Stimulated activated CD4-positive, alpha-beta T cell treated with anti-CD3 and anti-CD28 coated beads, Interleukin-4, amount 100 ng/mL, for 48 hours (primary cell): Measurements from ENCODE around the gene CTBP1.

Experiments used
- DNase-seq, 2 donors: peaks; one replicate each; pipeline ENCODE4 v3.0.0-alpha.2; 2020; ENCODE audit warnings: low read depth in 2 of 2

The CTBP1 gene

GRCh38 chr4:1175635-1176229 is 73.2 kb downstream of the CTBP1 start:
- DNase-seq = no peak

DNA sequence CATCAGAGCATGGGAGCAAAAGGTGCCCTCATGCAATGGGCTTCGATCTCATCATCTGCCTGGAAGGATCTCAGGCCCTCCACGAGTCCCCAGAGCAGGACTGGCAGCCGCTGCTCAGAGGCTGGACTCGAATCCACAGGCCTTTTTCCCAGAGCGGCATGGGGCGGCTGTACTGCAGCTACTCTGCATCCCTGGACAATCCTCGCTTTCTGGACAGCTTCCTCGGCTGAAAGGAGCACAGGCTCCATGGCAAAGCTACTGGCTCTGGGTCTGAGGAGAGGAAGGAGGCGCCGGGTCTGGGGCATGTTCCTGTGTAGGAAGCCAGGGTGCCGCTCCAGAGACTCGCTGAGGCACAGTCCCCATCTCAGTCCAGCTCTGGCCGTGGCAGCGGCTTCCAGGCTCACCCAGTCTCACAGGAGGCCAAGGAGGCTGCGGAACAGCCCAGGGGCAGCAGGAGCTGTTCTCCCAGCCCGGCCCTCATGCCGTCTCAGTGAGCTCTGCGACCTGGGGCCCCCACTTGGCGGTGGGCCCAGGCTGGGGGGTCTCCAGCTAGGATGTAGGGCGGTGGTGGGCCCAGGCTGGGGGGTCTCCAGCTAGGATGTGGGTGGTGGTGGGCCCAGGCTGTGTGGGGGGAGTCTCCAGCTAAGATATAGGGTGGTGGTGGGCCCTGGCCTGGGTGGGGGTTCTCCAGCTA is 73.8 kb downstream of the CTBP1 start:
- no peak for DNase-seq

GRCh38 chr4:1172971-1173757 is 75.8 kb downstream of the CTBP1 start:
- DNase-seq = no peak

- DNase-seq = no peak
Measured at GRCh38 chr4:1172228-1172851, 76.6 kb downstream of the CTBP1 start, which contains the start of gene SPON2. Gene SPON2, minus strand, starts transcription at chr4:1172583.

DNA sequence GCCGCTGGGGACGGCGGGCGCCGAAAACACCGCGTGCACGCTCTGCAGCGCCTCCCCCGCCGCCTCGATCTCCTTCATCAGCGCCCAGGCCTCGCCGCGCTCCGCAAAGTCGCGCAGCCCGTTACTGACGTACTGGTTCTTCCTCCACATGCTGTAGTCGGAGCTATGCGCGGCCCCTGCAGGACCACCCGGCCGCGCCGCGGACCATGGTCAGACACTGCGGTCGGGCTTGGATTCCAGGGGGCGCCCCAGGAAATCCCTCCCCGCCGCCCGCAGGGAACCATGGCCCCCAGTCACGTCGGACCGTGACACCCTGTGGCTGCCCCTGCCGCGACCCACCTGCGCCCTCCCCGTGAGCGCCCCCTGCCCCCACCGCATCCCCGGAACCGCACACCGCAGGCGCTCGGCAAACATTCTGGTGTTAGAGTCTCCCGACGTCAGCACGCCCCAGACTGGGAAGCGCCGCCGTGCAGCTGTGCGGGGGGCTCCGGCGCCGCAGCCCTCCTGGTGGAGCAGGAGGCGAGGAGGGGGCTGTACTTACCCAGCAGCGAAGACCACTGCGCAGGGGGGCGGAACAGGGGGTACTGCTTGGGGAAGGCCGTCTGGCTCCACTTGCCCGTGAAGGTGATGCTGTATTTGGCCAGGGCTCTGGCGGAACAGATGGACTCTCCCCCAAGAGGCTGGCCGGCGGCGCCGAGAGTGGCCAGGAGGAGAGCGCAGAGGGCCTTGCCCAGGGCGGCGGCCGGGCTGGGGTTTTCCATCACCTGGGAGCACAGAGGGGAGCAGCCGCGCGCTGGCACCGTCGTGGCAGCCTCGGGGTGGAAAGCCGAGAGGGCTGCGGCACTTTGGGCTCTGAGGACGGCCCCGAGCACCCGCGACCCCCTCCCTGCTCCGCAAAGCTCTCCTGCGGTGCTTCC is 77.4 kb downstream of the CTBP1 start:
- DNase-seq = peak; percentile 42 to 51

DNA sequence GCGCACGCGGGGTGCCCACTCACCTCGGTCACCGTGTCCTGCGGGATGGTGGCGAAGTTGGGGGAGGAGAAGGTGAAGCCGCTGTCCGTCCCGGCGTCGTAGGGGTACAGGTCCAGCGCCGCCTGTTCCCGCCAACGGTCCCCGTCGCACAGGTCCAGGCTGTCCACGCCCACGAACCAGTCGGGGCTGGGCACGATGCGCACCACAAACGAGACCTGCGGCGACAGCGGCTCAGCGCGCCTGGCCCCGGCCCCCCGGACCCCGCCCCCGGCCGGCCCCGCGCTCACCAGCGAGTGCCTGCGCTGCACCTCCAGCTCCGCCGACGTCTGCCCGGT is 78.0 kb downstream of the CTBP1 start:
- DNase-seq = no peak

DNA sequence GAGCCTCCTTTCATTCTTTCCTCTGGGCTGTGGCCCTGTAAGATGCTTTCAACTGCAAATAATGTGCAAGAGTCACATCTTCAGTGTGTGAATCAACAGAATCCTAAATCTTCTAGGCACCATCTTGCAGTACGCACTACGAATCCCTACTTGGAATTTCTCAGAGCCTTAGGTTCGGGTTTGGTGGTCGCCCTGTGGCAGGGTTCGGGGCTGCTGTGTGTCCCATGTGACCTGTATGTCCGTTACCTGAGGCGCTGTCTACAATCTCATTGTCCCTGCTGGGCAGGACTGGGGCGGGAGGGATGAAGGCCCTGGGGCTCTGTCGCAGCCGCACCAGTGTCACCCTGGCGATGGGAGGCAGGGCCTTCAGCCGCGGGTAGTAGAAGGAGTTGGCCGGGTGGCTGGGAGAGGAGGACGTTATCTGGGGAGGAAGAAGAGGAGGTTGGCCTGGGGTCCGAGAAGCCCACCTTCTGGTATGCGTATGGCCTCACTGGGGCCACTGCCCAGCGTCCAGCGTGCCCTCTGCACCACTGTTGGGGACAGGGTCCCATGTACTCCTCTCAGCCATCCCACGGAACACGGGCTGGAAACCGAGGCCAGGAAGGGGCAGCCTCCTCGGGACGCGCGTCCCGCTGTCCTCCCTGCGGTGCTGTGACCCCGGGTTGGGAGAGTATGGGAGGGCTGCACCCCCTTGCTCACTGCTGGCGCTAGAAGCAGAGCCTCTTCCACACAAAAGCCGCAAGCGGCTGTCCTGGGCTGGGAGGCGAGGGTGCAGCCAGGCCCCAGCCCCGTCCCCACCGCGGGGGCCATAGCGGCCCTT is 78.6 kb downstream of the CTBP1 start:
- no peak for DNase-seq

DNA sequence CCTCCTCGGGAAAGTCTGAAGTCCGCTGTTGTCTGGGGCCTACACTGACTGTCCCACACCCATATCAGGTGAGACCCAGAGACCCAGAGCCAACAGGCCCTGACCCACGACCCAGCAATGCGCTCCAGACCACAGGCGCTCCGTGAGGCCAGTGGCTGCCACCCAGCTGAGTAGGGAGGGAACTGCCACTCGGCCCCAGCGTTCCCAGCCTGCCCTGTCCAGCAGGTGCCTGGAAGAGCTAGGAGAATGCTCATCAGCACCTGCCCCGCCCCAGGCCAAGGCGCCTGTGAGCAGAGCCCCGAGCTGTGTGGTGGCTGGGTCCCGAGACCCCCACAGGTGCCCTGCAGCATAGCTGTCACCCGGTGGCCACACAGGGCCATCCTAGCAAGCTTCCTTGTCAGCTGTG is 79.2 kb downstream of the CTBP1 start:
- no peak for DNase-seq

- DNase-seq = no peak
Measured at GRCh38 chr4:1169171-1169671, 79.7 kb downstream of the CTBP1 start.

GRCh38 chr4:1168191-1169101 is 80.5 kb downstream of the CTBP1 start:
- DNase-seq = no peak

GRCh38 chr4:1167244-1167949 is 81.5 kb downstream of the CTBP1 start:
- peak; percentile 81 to 89 for DNase-seq

DNA sequence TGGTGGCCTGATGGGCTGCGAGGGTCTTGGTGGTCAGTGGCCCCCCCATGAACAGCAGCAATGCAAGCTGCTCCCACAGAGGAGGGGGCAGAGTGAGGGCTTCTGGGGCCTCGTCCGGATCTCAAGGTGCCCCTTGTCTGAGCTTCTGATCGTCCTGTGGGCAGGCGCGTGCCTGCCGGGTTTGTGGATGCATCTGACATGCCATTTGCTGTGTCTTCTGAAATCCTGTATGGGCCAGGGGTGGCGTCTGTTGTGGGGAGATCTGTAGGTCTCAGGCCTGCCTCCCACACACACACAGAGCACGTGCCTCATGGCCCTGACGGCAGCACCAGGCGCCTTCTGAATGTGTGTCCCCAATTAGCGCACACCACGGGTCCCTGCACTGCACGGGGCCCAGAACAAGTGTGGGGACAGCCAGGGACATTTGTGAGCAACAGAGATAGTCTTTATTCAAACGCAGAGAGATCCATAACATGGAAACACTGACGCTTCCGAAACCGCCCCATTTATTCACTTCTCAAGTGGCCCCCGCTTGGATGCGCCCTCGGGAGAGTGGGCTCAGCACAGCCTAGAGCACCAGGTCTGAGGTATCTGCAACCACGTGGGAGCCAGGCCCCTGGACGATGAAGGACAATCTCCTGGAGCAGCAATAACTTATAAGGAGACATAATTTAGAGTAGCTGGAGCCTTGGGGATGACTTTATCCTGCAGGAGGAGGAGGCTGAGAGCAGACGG is 82.3 kb downstream of the CTBP1 start:
- no peak for DNase-seq

- no peak for DNase-seq
Measured at GRCh38 chr4:1164956-1165545, 83.9 kb downstream of the CTBP1 start.

DNA sequence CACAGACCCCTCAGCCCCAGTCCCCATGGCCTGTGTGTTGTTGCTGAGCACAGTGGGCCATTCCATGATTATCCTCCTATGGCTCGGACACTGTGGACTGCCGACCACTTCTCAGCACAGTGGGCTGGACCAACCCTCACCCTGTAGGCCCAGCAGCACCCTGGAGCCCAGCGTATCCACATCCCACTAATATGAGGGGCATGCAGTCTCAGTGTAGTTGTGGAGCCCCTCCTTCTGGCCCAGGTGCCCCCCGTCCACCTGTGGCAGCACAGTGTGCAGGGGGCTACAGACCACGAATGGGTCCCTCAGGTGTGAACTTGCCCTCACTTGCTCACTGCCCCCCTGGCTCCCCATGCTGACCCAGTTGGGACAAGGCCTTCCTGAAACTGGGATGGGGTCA is 84.5 kb downstream of the CTBP1 start:
- DNase-seq = no peak

- no peak for DNase-seq
Measured at GRCh38 chr4:1164040-1164439, 84.9 kb downstream of the CTBP1 start.
